Endothelial cell of umbilical vein (primary cell): ENCODE results near the gene KRTAP5-1. TPM values are rescaled to one million over a fixed set of nuclear protein-coding genes. Genes with fewer than 3 reads are reported as not detected.

Experiments used
- BruUV-seq: library from RNA; stranded (reverse); fragments of 400-500 nt; replicated peaks from 2 replicates; lab custom pipeline; 2021; lab: Mats Ljungman, UMichigan
- CTCF ChIA-PET: fragments of 300-600, 350-600 bp; sonication (Branson Sonifier 250); formaldehyde crosslinking; loops from one replicate; lab custom pipeline; 2021; ENCODE audit warnings: antibody characterized with exemption, inconsistent platforms; lab: Charles Lee
- POLR2A ChIA-PET: fragments of 300-600, 350-600 bp; sonication (Branson Sonifier 250); formaldehyde crosslinking; loops from one replicate; lab custom pipeline; 2021; ENCODE audit warnings: antibody characterized with exemption, inconsistent platforms; lab: Charles Lee
- DNase-seq: peaks from one replicate; pipeline ENCODE4 v3.0.0-alpha.2; 2011; ENCODE audit warnings: low read depth, low spot score
- FAIRE-seq: peaks from 2 replicates; lab custom pipeline; 2011; peaks lifted over from hg19 to GRCh38; lab: Jason Lieb, UNC
- H2AFZ ChIP-seq: 2 replicates; pipeline ENCODE4 v1.6.0; 2012; ENCODE audit warnings: low read depth, low read length, control low read depth, inconsistent platforms
- H3K27ac ChIP-seq: 2 replicates; pipeline ENCODE4 v1.5.1; 2011; ENCODE audit warnings: low read depth, mild to moderate bottlenecking, control low read depth, low read length, moderate library complexity; ENCODE audit not compliant: insufficient read depth
- H3K27me3 ChIP-seq, 2 experiments: 2 replicates each; pipeline versions ENCODE4 v1.6.0 to v1.6.1; 2011; ENCODE audit warnings: low read length in 2 of 2, mixed read lengths in 1 of 2; ENCODE audit not compliant: control insufficient read depth in 2 of 2, insufficient read depth in 2 of 2
- H3K36me3 ChIP-seq, 2 experiments: 2 replicates in 1 of 2; 3 replicates in 1 of 2; pipeline ENCODE4 v1.5.1; 2011; ENCODE audit warnings: low read length in 2 of 2, mild to moderate bottlenecking in 1 of 2, moderate library complexity in 1 of 2; ENCODE audit not compliant: control insufficient read depth in 2 of 2, insufficient read depth in 2 of 2; ENCODE audit errors: extremely low read depth in 1 of 2
- H3K4me1 ChIP-seq: 3 replicates; pipeline ENCODE4 v1.5.1; 2011; ENCODE audit warnings: mild to moderate bottlenecking, low read length; ENCODE audit not compliant: control insufficient read depth, insufficient read depth; ENCODE audit errors: extremely low read depth
- H3K4me2 ChIP-seq: 2 replicates; pipeline ENCODE4 v1.6.1; 2011; ENCODE audit warnings: low read length, control low read depth, mixed read lengths; ENCODE audit not compliant: insufficient read depth
- H3K4me3 ChIP-seq, 3 experiments: fragments of 200-600 bp in 1 of 3; sonication (generic), shearing (Covaris generic) in 1 of 3; replicated peaks in 1 of 3; 2 replicates each; pipeline ENCODE4 v1.5.1; 2011 to 2016; ENCODE audit warnings: control low read depth in 3 of 3, low read length in 3 of 3, mild to moderate bottlenecking in 2 of 3, inconsistent platforms in 1 of 3, low read depth in 1 of 3, moderate library complexity in 1 of 3; ENCODE audit not compliant: insufficient read depth in 1 of 3
- H3K79me2 ChIP-seq: 2 replicates; pipeline ENCODE4 v1.6.0; 2012; ENCODE audit warnings: low read length, inconsistent platforms; ENCODE audit not compliant: control insufficient read depth, insufficient read depth
- H3K9ac ChIP-seq: replicated peaks from 2 replicates; pipeline ENCODE3; 2011; ENCODE audit warnings: low read length, control low read depth; ENCODE audit not compliant: insufficient read depth; ENCODE audit errors: extremely low read depth
- H3K9me1 ChIP-seq: replicated peaks from 3 replicates; pipeline ENCODE4 v1.6.0; 2011; ENCODE audit warnings: mild to moderate bottlenecking, low read length; ENCODE audit not compliant: control insufficient read depth, insufficient read depth; ENCODE audit errors: extremely low read depth
- H3K9me3 ChIP-seq: replicated peaks from 2 replicates; pipeline ENCODE4 v1.5.1; 2012; ENCODE audit warnings: low read length, inconsistent platforms; ENCODE audit not compliant: control insufficient read depth, insufficient read depth
- H4K20me1 ChIP-seq: replicated peaks from 2 replicates; pipeline ENCODE3; 2011; ENCODE audit warnings: mild to moderate bottlenecking, low read length; ENCODE audit not compliant: control insufficient read depth, insufficient read depth; ENCODE audit errors: extremely low read depth
- CTCF ChIP-seq, 2 donors: IDR thresholded peaks; 1 replicate in 1 of 2; 2 replicates in 1 of 2; pipeline ENCODE4 v1.5.1; 2011; ENCODE audit warnings: low read length in 2 of 2, mild to moderate bottlenecking in 2 of 2, moderate library complexity in 2 of 2, control low read depth in 1 of 2, inconsistent platforms in 1 of 2, low read depth in 1 of 2; ENCODE audit not compliant: insufficient read depth in 1 of 2; ENCODE audit errors: extremely low read depth in 1 of 2
- EZH2 ChIP-seq: IDR thresholded peaks from 2 replicates; pipeline ENCODE4 v1.6.1; 2012; ENCODE audit warnings: borderline replicate concordance, low read depth, mild to moderate bottlenecking, moderate library complexity, low read length, inconsistent platforms; ENCODE audit not compliant: severe bottlenecking
- FOS ChIP-seq: IDR thresholded peaks from 2 replicates; pipeline ENCODE4 v1.6.1; 2011; ENCODE audit warnings: mild to moderate bottlenecking, low read length, moderate library complexity, borderline replicate concordance; ENCODE audit not compliant: insufficient read depth
- GATA2 ChIP-seq: IDR thresholded peaks from 2 replicates; pipeline ENCODE4 v1.7.0; 2011; ENCODE audit warnings: low read depth, mild to moderate bottlenecking, moderate library complexity, mixed read lengths, low read length; ENCODE audit not compliant: insufficient read length, insufficient read depth
- JUN ChIP-seq: IDR thresholded peaks from 2 replicates; pipeline ENCODE4 v1.6.1; 2011; ENCODE audit warnings: borderline replicate concordance, low read depth; ENCODE audit not compliant: insufficient read length, insufficient read depth
- MAX ChIP-seq: IDR thresholded peaks from 2 replicates; pipeline ENCODE4 v1.6.1; 2011; ENCODE audit not compliant: insufficient read depth, insufficient read length
- MYC ChIP-seq: IDR thresholded peaks from one replicate; pipeline ENCODE4 v1.6.1; 2011; ENCODE audit warnings: mild to moderate bottlenecking, low read depth, low read length
- POLR2A ChIP-seq: IDR thresholded peaks from 2 replicates; pipeline ENCODE4 v1.6.1; 2012; ENCODE audit warnings: low read depth, mild to moderate bottlenecking, control low read depth, low read length
- POLR2AphosphoS5 ChIP-seq: IDR thresholded peaks from 2 replicates; pipeline ENCODE4 v1.6.1; 2012; ENCODE audit warnings: low read depth, mild to moderate bottlenecking, control low read depth, low read length, moderate library complexity; ENCODE audit not compliant: insufficient read depth
- dilution Hi-C: fragments of 300-500 bp; cut with MboI; formaldehyde crosslinking; loops from one replicate; pipeline ENCODE4 v1.15.0; 2019; ENCODE audit warnings: low sequenced_read_pairs; ENCODE audit not compliant: extremely low pct_ligation_motif_present
- intact Hi-C: fragments of 100-400 bp; cut with micrococcal nuclease; formaldehyde crosslinking; loops from one replicate; pipeline ENCODE4 v1.10.0; 2022
- polyA plus RNA-seq, 4 experiments: library from polyadenylated mRNA; depleted of rRNA in 3 of 4; stranded (reverse) in 3 of 4; unstranded in 1 of 4; fragments of >200 nt; gene quantifications; 2 replicates each; pipeline versions ENCODE4 v1.2.1 to v1.2.3, GENCODE V29; 2011 to 2012; ENCODE audit warnings: missing spikeins in 1 of 4
- total RNA-seq: library from RNA; stranded (reverse); gene quantifications from 2 replicates; pipeline ENCODE4 v1.2.3, GENCODE V29; 2021

The KRTAP5-1 gene
- total and polyA plus RNA-seq, 2 donors (not counting 3 experiments of a cell fraction or from before 2014, with no cell fraction given) = not detected

- Histone ChIP-seq H3K9ac (no peak within 1 kb of the TSS), H3K4me2 (no peak within 1 kb of the TSS), H3K4me1 (no peaks in the 10 kb centered on the region), H3K9me1 (no peaks in the 10 kb centered on the region), H3K36me3 (no peaks in the 10 kb centered on the region), H4K20me1 (no peaks in the 10 kb centered on the region), H3K79me2 (no peaks in the 10 kb centered on the region), H3K9me3 (no peaks in the 10 kb centered on the region), H3K27me3 (peaks cover 0 to 8% of the 10 kb centered on the region in 2 experiments), H3K27ac (no peak within 1 kb of the TSS), H2AFZ (no peak within 1 kb of the TSS), H3K4me3 (no peak within 1 kb of the TSS)
- no peak for DNase-seq
- intact Hi-C loops (loop anchor here (1.0 to 2.0 kb wide), 2 partner anchors 35 to 83 kb away; no protein-coding TSS in a partner anchor), dilution Hi-C loops (no loop called here)
- FAIRE-seq = no peak
- ChIA-PET CTCF (interaction anchor here (1.0 to 4.3 kb wide), 11 partner anchors 8 to 523 kb away, joined by 3 to 25 read pairs (median 9); no protein-coding TSS in a partner anchor), POLR2A (no interaction called here)
- no peak for TF ChIP-seq EZH2
- no peak for TF ChIP-seq POLR2A
- TF ChIP-seq JUN = no peak
- TF ChIP-seq POLR2AphosphoS5 = no peak
- no peak for TF ChIP-seq MAX
- TF ChIP-seq CTCF (IDR thresholded peaks at IDR 0.05; ENCODE audit: extremely low read depth in 1 of 2, insufficient read depth in 1 of 2, low read depth in 1 of 2, low read length in 2 of 2) = no peak
- TF ChIP-seq FOS = no peak
- no peak for TF ChIP-seq MYC
- no peak for TF ChIP-seq GATA2
- no TSS peak for BruUV-seq
Observed at GRCh38 chr11:1629326-1630185, 44.5 kb upstream of the KRTAP5-1 start, which contains the start of gene KRTAP5-5. KRTAP5-5 (plus strand) TSS chr11:1629775; CDS start chr11:1629841, 66 bp downstream.
